Measurements from ENCODE around the gene FNDC3B.
A peak's percentile ranks its signal among the peaks of the same experiment; 100 is the strongest.

FNDC3B gene

DNA sequence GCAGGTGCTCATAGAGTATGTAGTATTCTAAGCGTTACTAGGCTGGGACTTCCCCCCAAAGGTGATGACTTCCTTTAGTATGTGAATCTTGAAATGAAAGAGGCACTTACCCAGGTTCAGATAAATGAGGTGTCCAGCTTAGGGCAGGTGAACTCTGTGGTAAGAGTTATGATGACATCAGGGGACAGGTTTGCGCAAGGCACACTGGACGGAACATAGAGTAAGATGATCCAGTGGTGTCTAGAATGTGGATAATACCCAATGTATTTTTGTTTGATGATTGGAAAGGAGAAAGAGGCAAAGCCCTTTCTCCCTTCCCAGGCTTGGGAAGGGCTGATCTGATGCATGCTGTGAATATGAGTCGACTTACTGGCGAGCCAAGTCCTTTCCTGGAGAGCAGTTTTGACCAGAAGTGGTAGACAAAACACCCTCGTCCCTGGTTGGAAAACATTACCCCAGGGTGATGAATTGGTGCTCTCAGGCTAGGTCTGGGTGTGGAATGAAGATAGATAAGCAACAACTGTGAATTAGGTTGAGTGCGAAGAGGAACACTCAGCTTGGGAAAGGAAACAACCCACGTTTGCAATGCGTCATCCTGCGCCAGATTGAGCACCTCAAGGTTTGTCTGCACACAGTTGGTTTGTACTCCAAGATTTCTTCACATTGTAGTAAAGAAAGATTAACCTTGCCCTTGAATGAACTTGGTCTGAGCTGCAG, 284.7 kb downstream of the FNDC3B start:
- no peak for DNase-seq

DNA sequence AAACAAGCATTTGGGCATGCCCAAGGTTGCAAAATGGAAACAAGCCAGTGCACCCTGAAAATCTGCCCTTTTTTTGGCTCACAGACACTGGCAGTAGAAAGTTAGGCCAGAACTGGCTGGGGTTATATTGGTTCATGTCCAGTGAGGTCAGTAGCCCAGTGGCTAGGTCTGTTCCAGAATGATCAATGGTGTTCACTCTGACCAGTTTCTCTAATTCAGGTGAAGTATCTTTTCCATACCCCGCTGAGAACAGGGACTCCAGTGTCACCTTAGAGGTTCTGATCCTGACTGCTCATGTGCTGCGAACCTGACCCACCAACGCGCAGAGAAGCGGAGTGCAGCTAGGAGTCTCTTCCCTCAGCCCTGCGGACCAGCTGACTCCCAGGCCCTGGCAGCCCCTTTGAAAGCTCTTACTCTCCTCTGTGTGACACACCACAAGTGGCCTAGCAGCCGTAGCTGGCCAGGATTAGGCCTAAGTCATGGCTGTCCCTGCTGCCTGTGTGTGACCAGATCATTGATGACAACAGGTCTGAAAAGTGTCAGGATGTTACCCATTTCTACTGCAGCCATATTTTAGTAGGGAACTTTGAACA, 285.3 kb downstream of the FNDC3B start:
- no peak for DNase-seq

GRCh38 chr3:172325461-172325860, 286.1 kb downstream of the FNDC3B start:
- no peak for DNase-seq

DNA sequence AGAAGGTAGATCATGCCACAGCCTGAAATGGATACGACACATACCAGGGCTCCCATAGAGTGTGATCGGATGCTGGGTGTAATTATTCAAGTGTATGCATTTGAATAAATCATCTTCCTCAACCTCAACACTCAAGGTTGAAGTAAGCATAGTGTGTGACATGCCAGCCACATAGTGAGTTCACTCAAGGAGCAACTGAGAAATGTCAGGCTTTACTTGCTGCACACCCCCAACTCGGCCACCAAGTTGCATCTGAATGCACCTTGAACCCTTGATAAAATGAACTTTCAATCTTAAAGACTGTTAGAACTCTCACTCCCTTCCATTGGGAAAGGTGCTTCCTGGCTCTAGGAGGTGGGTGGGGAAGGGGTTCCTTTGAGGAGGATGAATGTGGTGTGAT, 287.6 kb downstream of the FNDC3B start:
- no peak for DNase-seq

- DNase-seq, result no peak
These were observed 288.9 kb downstream of the FNDC3B start for GRCh38 chr3:172328282-172328681.

DNA sequence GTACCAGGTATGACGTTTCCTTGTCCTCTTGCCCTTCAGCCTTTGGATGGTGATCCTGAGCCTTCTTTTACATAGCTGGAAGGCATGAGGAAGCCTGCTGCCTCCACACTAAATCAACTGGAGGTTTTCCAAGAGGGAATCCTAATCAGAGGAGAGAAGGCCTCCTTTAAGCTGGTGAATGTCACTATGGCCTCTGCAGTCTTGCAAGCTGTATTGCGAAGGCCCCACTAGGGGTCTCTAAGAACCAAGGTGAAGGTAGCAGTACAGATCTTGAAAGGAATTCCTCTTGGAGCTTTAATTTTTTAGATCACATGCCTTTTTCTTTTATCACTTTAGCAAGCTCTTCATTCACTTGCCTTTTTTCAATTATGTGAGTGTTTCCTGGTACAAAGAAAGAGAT, 289.7 kb downstream of the FNDC3B start:
- no peak for DNase-seq

DNA sequence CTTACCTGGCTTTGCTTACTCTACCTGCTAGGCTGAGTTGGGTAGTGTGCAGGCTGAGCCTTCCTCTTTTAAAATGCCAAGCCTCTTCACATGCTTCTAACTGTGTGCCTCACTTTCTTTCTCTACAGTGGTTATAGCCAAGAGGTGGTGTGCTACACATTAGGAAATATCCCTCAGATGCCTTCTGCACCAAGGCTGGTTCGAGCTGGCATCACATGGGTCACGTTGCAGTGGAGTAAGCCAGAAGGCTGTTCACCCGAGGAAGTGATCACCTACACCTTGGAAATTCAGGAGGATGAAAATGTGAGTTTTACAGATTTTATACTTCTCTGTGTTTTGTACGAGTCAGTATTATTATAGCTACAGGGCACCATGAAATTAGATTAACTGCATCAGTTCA, 291.0 kb downstream of the FNDC3B start:
- no peak for DNase-seq

GRCh38 chr3:172332256-172333041, 293.1 kb downstream of the FNDC3B start:
- peak; percentile 58 for DNase-seq

- DNase-seq, result no peak
These were observed 293.6 kb downstream of the FNDC3B start for GRCh38 chr3:172333042-172333377.

GRCh38 chr3:172333692-172334457, 294.5 kb downstream of the FNDC3B start:
- DNase-seq, result no peak

GRCh38 chr3:172334671-172335207, 295.4 kb downstream of the FNDC3B start:
- no peak for DNase-seq

- no peak for DNase-seq
These were observed 300.5 kb downstream of the FNDC3B start for GRCh38 chr3:172339892-172340291.

DNA sequence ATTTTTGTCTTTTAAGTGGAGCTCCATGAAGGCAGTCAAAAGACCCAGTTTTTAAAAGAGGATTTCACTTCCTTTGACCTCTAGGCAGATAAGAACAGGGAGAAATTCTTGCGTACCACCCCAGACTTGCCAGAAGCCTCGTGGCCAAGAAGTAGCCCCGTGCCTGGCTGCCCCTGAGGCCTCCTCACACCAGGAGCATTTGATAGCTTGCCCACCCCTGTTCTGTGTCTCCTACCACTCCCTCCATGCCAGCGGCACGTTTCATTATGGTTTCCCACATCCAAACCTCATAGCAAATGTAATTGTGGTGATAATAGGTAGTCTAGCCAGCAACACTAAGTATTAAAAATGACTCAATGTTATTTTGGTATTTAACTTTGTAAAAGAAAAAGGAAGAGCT, 301.2 kb downstream of the FNDC3B start:
- DNase-seq, result no peak

- DNase-seq, result no peak
These were observed 302.2 kb downstream of the FNDC3B start for GRCh38 chr3:172341482-172342059.

- DNase-seq, result no peak
These were observed 302.8 kb downstream of the FNDC3B start for GRCh38 chr3:172342097-172342659.

GRCh38 chr3:172343117-172343516, 303.7 kb downstream of the FNDC3B start:
- no peak for DNase-seq

- DNase-seq, result no peak
These were observed 304.6 kb downstream of the FNDC3B start for GRCh38 chr3:172343979-172344378.

GRCh38 chr3:172346161-172346560, 306.8 kb downstream of the FNDC3B start:
- DNase-seq, result no peak

DNA sequence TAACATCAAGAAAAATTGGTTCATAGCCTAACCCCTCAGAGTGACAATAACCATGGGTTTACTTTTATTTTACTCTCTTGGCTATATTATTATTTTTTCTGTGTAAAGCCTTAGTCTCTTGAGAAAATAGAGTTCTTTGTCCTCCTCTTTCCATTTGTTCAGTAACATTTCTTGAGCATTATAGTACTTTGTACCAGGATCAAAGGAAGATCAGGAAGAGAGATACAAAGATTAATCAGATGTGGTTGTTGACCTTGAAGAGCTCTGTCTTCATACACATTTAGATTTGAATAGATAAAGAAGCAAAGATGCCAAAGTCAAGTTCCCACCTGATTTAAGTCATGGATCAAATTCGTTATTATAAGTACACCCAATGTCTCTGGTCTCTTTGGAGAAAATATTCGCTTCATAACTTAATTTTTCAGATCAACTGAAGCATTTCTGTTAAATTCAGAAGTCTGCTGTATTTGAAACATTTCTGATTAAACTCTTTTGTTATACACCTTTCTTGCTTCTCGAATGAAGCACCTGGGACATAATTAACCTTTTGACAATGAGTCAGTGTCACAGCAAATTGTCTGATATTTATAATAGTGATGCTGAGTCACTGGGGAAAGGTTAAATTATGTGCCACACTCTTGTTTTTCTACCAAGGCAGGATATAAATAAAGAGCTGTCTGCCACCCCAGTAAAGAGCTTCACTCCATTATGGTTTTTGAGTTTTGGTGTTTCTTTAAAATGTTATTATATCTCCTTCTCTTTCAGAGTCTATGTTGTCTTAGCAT, 308.7 kb downstream of the FNDC3B start:
- no peak for DNase-seq

DNA sequence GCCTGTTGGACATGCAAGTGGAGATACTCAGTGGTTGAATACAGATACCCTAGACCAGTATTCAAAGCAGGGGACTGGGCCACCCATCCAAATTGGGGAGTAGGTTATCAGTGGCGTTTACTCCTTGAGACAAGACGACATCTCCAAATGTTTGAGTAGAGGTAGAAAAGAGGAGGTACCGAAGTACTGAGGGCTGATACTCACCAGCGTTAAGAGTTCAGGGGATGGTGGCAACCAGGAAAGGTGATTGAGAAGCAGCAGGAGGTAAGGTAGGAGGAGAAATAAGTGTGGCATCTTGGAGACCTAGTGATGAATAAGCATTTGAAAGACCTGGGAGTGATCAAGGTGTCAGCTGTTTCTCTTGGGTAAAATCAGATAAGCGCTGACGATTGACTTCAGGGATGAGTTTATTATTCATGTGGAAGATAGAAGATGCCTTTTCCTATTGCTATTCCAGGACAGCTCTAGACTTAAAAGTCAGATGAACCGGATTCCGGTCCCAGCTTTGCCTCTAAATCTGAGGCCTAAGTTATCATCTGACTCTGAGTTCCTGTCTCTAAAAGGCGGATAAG, 312.6 kb downstream of the FNDC3B start:
- DNase-seq, result no peak

DNA sequence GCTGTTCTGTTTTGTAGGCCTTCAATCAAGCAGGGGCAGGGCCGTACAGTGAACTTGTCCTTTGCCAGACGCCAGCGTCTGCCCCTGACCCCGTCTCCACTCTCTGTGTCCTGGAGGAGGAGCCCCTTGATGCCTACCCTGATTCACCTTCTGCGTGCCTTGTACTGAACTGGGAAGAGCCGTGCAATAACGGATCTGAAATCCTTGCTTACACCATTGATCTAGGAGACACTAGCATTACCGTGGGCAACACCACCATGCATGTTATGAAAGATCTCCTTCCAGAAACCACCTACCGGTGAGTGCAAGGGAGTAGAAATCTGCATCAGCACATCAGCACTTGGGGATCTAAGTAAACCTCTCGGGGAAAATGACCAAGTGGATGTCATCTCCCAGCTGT, 313.4 kb downstream of the FNDC3B start:
- no peak for DNase-seq

All from activated naive CD4-positive, alpha-beta T cell treated with Interleukin-2 at 50 U/mL for 16 hours (primary cell).